ENCODE results near the gene RBL2.

GRCh38 chr16:53519417-53520091 lies 85.3 kb downstream of the RBL2 start:
- TF ChIP-seq CTCF (conservative IDR thresholded peaks at IDR 0.05 in 1 of 2, IDR thresholded peaks at IDR 0.05 in 1 of 2; ENCODE audit: extremely low read depth in 1 of 2, insufficient read depth in 1 of 2, low read depth in 1 of 2, low read length in 2 of 2) = no peak
- TF ChIP-seq EZH2 (IDR thresholded peaks at IDR 0.05; ENCODE audit: borderline replicate concordance, low read length) = no peak

Data from mammary epithelial cell (primary cell).